CD4-positive, alpha-beta T cell treated with Interleukin-6 for 4 hours (primary cell): Measurements from ENCODE around the gene RSPO3.
A peak's percentile ranks its signal among the peaks of the same experiment; 100 is the strongest.

Experiments
- DNase-seq: peaks from one replicate; pipeline ENCODE4 v3.0.0-alpha.2; 2020; ENCODE audit warnings: mixed read lengths

Gene RSPO3

DNA sequence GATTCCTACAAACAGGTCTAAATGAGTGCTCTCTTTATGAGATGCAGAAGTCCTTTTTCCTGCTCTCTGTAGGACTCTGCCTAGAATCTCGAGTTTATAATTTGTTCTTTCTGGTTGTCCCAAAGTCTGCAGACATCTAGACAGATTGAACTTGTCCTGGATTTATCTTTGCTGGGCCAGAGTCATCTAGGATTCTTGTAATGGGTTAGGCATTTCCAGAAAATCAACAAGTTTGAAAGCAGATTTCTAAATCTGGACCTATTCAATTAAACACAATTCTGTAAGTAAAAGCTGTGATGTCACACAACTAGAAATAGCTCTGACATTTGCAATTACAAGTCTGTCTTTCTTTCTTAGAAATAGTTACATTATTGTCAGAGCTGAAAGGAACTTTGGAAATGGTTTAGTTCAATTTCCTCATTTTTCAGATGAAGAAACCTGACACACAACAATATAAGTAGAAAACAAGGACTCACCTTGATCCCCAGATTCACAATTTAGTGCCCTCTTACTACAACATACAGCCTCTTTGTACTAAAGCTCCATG lies 4.2 kb upstream of the RSPO3 start:
- DNase-seq: no peak

DNA sequence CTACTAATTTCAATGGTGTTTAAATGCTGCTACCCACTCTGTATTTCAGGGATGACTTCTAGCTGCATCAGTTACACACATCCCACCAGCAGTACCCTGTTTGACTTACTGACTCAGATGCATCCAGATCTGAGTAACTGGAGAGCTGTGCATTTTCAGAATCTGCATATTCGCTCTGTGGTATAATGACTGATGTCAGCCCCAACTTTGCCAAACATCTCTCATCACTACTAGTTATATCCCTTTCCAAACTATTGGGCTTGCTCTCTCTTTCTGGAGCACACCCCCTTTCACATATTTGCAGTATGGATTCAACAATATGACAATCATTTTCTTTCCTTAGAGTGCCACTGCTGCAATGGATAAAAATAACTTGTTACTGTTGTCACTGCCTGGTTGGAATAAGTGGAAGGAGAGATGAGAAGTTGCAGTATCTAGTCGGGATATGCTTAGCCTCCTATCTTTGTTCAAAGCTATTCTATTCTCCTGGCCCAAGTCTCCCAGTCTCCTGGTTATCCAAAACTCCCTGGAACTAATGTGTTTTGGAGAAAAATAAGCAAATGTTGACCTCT lies 3.3 kb upstream of the RSPO3 start:
- DNase-seq: no peak

DNA sequence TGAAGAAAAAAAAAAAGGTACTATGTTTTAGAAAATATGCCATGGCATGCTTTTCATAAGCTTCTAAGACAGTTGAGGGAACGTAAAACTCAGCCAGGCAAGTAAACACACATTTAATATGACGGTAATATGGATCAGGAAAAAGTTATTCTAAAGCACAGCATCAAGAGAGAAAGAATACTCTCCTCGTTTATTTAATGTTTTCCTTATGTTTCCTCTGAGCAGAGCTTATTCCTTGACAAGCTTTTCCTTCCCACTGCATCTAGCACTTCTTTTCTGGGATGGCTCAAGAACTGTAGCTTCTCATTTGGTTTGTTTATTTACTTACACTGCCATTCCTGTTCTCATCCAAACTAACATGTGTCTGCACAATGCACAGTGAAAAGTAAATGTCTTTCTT lies 2.7 kb upstream of the RSPO3 start:
- DNase-seq: no peak

DNA sequence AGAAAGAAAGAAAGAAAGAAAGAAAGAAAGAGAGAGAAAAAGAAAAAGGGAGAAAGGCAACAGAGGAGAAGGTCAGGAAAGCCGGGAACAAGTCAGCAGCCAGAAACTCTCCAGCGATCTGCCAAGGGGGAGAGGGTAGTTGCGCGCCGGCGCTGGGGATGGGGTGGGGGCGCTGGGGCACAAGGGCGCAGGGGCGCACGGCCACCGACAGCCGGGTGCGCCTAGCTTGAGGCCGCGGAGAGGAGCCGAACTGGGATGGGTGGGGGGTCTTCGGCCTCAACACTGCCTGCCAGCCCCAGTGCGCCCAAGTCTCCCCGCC lies 533 bp upstream of the RSPO3 start:
- no peak for DNase-seq

DNA sequence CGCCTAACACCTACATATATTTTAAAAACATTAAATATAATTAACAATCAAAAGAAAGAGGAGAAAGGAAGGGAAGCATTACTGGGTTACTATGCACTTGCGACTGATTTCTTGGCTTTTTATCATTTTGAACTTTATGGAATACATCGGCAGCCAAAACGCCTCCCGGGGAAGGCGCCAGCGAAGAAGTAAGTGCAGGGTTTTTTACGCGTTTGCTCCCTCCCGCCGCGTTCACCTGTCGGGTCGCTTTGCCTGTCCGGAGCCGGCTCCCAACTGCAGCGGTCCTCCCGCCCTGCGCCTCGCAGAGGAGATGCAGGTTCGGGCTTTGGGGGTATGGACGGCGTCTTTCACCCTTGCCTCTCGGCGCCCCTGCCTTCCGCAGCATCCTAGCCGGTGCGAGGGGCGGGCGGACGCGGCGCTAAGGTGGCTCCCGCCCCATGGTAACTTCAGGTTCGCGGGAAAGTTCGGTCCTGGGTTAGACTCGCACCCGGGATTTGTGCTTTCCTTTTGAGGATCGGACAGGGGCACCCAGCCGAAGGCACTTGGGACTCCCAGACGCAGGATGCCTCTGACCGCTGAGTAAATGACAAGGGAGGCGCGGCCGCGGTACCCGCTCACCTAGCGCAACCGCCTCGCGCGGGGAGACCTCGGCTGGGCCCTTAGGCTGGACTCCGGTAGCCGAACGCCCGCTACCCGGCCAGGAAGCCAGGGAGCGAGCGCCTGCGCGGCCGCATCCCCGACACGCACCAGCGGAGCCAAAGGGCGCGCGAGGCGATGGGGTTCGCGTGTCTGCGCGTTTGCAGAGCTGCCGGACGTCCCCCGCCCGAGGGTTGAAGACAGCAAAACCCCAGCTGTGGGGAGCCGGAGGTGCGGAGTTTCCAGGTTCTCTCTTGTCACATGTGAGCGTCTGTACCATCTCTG lies 891 bp downstream of the RSPO3 start:
- no peak for DNase-seq

DNA sequence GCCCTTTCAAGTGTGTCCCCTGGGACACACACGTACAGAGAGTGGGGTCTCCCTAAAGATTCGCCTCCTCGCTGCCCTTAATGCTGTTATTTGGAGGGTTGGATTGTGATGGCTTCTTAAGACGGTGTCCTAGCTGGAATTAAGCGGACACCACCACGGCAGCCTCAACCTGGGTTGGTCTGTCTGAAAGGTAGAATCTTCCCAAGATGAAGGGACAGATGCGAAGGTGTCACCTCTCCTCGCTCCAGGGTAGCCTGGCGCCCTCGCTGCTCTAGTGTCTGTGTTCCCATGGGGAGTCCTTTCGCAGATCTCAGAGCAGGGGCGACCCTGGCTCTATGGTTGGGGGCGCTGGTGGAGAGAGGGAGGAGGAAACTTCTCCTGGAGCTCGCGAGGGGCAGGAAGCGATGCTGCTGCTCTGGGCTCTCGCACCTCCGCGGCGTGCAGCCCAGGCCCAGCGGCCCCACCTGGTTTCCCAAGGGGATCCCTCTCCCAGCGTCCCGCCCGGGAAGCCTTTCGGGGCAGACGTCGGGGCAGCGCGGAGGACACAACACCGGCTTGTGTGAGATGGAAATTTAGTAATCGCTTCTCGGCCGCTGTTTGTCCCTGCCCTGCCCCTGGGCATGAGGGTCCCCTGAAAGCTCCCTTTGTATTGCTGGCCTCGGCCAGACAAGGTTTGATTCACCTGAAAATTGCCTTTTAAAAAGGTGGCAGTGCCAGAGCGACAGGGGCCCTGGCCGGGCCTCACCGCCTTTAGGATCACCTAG lies 1.7 kb downstream of the RSPO3 start:
- no peak for DNase-seq

DNA sequence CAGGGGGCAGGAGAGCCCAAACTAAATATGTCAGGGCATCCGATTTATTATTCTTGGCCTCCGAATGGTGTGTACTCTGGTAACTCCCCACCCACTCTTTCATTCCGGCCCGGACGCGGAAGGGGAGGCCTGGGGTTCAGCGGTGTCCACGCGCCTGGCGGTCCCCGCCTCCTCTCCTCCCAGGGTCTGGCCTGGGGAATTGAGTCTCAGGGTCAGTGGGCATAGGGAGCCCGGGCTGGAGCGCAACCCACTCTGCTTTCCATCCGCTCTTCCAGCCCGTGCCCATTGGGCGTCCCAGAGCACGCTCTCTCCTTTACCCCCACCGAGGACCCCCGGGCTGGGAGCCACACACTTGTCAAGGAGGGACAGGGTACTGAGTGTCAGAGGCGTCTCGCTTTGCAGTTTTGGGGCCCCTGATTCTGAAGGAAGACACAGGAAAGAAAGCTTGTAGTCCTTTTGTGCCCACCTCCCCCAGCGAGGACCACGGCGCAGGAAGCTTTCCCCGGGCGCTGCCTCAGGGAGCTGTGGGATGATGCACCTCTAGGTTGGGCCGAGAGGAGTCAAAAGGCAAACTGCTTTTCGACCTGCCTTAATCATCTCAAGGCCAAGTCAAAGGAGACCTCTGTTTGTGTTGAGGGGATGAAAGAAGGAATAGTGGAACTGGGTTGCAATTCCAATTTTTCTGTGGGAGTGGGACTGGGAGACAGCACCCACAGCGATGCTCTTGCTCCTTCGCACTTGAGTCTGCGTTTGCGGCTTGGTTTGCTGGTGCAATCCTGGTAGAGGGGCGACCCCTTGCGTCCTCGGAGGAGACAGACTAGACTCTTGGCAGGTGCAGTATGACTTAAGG lies 2.5 kb downstream of the RSPO3 start:
- DNase-seq: peak; percentile 55

DNA sequence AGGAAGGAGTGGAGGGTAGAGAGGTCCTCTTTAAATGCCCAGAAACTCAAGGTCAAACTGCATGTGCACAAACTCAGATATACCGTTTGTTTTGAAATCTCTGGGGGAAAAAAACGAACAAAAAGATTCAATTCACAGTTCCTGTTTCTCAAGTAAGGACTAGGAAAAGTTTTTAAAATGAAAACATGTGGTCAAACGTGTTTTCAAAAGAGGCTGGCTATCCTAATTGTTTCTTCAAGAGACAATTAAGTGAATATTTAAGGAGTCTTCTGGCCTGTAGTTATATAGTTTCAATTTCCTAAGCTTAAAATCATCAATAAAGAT lies 3.1 kb downstream of the RSPO3 start:
- DNase-seq: no peak

DNA sequence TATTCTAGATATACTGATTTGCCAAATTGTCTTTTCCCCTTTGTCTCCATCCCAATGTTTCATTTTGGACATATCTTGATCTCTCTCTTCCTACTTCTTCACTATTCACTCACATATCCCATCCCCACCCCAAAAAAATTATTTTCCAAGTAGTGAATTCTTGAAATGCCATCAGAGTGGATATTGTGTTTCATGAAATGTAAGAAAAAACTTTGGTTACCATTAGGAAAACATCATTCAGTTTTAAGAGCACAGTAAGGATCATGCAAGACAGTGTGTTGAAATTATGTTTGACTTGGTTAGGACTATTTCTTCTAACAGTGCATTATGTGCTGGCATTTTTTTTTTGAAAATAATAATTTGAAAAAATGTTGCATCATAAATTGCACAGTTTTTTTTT lies 5.7 kb downstream of the RSPO3 start:
- no peak for DNase-seq

DNA sequence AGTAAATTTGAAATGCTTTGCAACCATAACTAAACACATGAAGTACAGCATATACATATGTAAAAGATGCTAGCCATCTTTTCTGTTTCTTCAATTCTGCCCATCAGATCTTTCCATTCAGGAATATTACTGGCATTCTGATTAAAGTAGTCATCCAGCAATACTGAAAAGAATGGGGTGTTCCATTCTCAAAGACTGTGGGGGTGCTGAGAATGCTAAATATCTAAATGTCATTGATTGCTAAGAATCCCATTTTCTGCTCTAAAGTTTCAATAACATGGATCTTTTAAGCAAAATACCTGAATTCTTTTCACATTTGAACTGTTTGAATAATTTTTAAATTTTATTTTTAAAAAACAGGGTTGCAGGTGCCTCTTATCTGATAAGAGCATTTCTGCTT lies 6.2 kb downstream of the RSPO3 start:
- no peak for DNase-seq

DNA sequence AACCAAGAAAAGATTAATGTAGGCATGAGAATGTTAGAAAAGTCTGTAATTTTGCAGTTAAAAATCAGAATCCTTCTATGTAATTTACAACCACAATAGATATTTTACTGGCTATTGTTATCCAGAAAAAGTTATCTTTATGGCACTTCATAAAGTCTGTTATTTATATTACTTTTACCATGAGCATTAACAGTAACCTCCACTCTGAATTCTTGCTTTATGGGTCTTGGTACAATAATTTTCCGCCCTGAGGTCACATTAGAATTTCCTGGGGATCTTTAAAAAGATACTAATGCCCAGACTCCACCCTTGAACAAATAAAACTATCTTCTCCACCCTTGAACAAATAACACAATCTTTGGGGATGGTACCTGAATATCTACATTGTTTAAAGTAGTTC lies 9.6 kb downstream of the RSPO3 start:
- no peak for DNase-seq

DNA sequence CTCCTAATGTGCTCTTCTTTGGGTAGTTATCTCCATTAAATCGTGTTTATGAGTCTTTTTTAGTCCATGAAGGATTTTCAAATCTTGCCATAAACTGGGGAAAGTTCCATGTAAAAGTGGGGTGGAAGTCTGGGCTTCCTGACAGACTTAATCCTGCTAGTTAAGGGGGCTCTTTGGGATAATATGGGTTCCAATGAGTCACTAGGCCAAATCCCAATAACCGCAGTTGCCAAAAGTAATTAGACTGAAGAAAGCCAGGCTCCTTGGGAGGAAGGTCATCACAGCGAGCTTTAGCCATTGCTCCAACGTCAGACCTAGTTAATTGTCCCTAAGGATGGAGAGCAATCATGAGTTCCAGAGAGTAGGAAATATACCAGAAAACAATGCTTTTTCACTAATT lies 10.8 kb downstream of the RSPO3 start:
- DNase-seq: no peak

DNA sequence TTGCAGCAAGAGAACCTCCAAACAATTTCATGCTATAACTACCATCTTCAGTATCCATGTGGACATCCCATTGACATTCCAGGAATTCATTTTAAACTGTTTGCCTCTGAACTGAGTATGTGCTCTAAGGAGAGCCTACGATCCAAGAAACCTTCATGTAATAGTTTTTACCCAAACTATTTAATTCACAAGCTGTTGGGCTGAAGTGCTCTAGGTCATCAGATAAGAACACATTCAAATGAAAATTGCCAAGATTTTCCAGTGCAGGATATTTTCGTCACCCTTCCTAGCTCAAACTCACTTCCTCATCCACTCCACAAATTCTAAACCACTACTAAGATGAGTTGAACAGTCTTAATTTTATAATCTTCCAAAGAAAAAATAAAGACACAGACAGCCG lies 12.8 kb downstream of the RSPO3 start:
- no peak for DNase-seq

DNA sequence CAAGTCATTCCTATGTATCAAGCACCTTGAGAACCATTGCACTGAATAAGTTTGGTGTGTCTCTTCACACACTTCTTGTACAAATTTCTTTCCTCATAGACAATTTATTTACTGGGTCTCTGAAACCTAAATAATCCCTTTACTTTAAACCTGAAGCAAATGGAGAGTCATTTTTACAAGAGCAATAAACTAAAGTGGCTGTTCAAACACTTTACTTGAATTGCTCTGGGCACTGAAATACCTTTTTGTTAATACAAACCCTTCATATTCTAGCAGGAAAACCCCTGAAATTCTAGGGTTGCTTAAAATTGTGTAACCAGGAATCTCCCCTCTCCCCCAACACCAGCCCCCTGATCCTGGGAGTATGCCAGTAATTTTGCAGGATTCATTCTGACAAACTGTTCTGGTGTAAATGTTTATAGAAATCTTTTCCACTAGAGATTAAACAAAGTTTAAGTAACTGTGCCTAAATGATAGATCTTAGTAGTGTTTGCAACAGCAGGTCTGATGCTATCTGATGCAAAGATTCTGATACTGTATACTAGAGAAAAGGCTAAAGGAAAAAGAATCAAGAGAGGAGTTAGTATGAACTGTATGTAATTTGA lies 13.4 kb downstream of the RSPO3 start:
- DNase-seq: no peak

DNA sequence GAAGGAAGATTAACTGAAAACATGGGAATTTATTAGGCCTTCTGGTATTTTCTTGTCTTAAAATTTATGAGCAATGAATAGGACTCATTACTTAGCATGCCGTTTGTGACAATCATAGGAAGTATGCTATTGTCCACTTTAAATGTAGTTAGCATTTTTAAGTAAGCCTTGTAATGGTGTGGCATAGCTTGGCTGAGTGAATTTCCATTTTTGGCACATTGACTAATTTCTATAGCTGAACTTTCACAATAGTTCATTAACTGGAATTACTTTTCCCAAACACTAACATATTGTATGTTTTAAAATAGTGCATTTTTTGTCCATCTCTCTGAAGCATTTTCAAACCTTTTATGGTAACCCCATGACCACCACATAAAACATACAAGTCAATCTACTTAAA lies 15.7 kb downstream of the RSPO3 start:
- no peak for DNase-seq

DNA sequence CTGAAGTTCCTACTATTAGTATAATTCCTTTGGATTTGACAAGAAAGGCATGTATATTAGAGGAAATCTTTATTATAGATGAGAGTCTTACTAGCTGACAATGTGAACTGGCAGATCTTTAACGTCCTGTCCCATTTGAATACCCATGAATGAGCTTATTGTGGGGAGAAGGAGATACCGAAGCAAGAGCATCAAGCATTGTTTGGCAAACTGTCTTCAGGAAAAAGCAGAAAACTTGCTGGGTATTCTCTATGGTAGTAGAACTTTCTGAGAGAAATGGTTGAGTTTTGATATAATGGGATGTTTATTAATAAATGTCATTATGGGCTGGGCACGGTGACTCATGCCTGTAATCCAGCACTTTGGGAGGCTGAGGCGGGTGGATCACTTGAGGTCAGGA lies 18.3 kb downstream of the RSPO3 start:
- DNase-seq: no peak

DNA sequence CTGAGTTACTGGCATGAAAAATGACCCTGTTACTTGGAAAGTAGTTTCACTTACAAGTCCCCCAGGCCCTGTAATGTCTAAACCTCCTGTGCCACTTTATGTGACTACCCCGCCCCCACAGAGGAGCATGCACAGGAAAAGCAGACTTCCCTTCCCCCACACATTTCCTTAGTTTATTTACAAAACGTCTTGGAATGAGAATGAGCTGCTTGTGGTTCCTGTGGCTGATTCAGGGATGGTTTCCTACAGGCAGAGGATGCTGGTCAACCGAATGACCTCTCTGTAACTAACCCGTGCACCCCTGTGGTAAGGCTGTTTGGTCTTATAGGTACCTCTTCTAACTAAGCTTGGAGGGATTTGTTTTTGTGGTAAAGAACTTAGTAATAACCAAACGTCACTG lies 28.5 kb downstream of the RSPO3 start:
- no peak for DNase-seq

DNA sequence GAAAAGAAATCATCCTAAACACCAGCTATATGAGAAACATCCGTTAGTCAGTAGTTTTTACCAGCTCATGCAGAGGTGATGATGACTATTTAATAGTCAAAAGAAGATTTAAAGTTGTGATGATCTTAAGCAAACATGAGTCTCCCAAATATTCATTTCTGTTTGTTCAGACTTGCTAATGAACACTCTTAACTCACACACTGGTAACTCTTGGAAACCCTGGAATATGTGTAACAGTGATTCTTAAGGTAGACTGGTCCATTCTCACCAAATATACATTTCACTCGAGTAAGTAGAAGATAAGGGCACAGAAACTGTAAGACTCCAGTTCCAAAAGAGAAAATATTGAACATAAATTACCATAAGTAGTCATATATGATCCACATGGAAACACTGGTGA lies 29.1 kb downstream of the RSPO3 start:
- no peak for DNase-seq

DNA sequence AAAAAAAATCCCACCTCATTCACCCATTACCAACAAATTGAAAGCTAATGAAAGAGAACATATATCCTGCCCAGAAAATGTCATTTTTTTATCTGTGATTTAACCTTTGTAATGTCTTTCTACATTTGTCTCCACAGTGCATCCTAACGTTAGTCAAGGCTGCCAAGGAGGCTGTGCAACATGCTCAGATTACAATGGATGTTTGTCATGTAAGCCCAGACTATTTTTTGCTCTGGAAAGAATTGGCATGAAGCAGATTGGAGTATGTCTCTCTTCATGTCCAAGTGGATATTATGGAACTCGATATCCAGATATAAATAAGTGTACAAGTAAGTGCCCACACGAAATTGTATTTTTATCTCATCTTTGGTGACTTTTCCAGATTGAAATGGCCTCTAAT lies 30.0 kb downstream of the RSPO3 start:
- no peak for DNase-seq

DNA sequence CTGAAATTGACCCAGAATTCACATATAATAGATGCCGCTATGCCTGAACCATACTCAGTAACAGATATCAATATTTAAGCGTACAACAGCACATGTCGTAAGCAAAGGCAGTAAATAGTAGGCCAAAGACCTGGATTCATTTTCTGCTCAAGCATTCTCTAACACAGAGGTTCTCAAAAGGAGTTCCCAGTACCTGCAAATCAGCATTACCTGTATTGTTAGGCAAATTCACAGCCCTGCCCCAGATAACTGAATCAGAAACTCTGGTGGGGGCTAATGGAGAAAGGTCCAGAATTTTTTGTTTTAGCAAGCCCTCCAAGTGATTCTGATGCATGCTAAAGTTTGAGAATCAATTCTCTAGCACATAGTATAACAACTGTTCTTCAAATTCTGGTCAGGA lies 36.0 kb downstream of the RSPO3 start:
- no peak for DNase-seq

DNA sequence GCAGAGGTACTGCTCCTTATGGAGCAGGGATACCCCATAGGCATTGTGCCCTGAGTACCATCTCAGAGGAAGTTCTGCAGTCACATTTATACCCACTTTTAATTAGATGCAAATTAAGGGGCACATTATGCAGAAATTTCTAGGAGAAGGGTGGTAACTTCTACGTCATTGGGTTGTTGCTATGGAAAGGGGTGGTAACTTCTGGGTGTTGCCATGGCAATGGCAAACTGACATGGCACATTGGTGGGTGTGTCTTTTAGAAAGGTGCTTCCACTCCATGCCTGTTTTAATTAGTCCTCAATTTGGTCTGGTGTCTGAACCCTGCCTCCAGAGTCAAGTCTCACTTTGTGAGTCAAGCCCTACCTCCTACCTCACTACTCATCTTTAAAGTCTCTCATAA lies 42.0 kb downstream of the RSPO3 start:
- no peak for DNase-seq

DNA sequence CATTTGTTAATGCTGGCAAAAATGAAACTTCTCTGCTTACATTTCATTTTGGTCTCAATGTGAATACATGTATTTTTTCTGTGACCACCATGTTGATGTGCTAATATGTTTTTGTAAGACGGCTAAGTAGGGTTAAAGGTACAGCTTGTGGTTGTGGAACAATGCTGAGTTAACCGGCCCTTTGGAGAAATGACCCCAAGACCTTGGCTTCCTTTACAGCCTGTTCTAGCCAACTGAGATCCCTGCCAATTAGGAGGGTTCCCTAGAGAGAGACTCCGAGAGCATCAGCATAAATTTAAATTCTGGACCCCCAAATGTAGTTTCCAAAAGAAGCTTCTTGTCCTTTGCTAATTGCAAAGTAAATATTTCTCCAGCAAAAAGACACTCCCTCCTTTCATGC lies 44.4 kb downstream of the RSPO3 start:
- no peak for DNase-seq

DNA sequence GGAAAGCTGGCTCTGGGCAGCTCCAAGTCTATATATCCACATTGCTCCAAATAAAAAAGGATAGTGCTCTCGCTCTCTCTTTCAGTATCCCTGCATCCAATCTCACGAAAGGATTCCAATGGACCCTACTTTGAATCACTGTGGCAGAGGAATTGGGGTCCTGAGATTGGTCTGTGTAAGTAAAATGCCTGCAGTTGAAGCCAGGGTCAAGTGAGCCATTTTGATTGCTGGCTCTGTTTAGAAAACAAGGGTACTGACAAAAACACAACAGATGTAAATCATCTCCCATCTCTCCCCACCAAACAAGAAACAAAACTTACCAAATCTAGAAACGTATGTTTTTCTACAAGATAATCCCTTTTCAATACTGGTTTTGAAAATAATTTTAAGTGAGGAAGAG lies 45.6 kb downstream of the RSPO3 start:
- DNase-seq: no peak
